GM19025 (cell line): ENCODE results near the gene BEX3.

Experiments used
- ATAC-seq: cut with Tn5 transposase; IDR thresholded peaks from one replicate; pipeline ENCODE4 v1.9.1; 2021; ENCODE audit warnings: mild to moderate bottlenecking, low read depth, moderate library complexity; ENCODE audit not compliant: unreplicated experiment

The BEX3 gene

GRCh38 chrX:103417933-103418332 lies 41.6 kb downstream of the BEX3 start:
- ATAC-seq = no peak

- no peak for ATAC-seq
These were observed 42.5 kb downstream of the BEX3 start for GRCh38 chrX:103418811-103419340.

- ATAC-seq = no peak
These were observed 47.8 kb downstream of the BEX3 start for GRCh38 chrX:103423955-103424638.
